Gastrocnemius medialis (tissue), 4 donors: ENCODE results near the gene PKN1. TPM values are rescaled to one million over a fixed set of nuclear protein-coding genes. Genes with fewer than 3 reads are reported as not detected.
"Not testable (repeated sequence)": the region's sequence is repeated elsewhere in the genome, so short reads cannot be mapped to it uniquely, and the experiment has no call there.

Source experiments
- ATAC-seq, 2 donors: fragments of 150-250 bp; one replicate each; pipeline ENCODE4 v1.9.1; 2016
- DNase-seq, 2 donors: peaks; one replicate each; pipeline ENCODE4 v3.0.0-alpha.2; 2019
- H3K27ac ChIP-seq, 4 donors: fragments of 200-600 bp; sonication (generic); 1 replicate in 1 of 4; 2 replicates in 3 of 4; pipeline ENCODE4 v1.5.1; 2016 to 2018; ENCODE audit warnings: mild to moderate bottlenecking in 2 of 4, moderate library complexity in 1 of 4
- H3K27me3 ChIP-seq, 3 donors: fragments of 200-600 bp; sonication (generic) in 2 of 3; 1 replicate in 1 of 3; 2 replicates in 2 of 3; pipeline versions ENCODE4 v1.5.1 to v1.6.0; 2016 to 2019; ENCODE audit warnings: mild to moderate bottlenecking in 1 of 3, moderate library complexity in 1 of 3
- H3K36me3 ChIP-seq, 2 donors: fragments of 200-600 bp; sonication (generic) in 1 of 2; one replicate each; pipeline ENCODE4 v1.5.1; 2017 to 2018
- H3K4me1 ChIP-seq, 2 donors: fragments of 200-600 bp; sonication (generic) in 1 of 2; one replicate each; pipeline ENCODE4 v1.5.1; 2016 to 2017; ENCODE audit warnings: mild to moderate bottlenecking in 2 of 2
- H3K4me3 ChIP-seq, 4 donors: fragments of 200-600 bp; sonication (generic) in 3 of 4; 1 replicate in 1 of 4; 2 replicates in 3 of 4; pipeline ENCODE4 v1.5.1; 2016 to 2019; ENCODE audit warnings: mild to moderate bottlenecking in 2 of 4
- H3K9me3 ChIP-seq, 3 donors: fragments of 200-600 bp; sonication (generic) in 2 of 3; 1 replicate in 1 of 3; 2 replicates in 2 of 3; pipeline ENCODE4 v1.5.1; 2016 to 2019
- CTCF ChIP-seq, 5 experiments: fragments of 450-650 bp in 3 of 5; fragments of 200-600 bp in 2 of 5; sonication (generic) in 2 of 5; IDR thresholded peaks in 4 of 5; conservative IDR thresholded peaks in 1 of 5; 1 replicate in 4 of 5; 2 replicates in 1 of 5; pipeline ENCODE4 v1.5.1; 2016 to 2019; ENCODE audit warnings: antibody characterized with exemption in 5 of 5, mild to moderate bottlenecking in 3 of 5, moderate library complexity in 3 of 5
- POLR2A ChIP-seq, 2 donors: fragments of 450-650 bp; IDR thresholded peaks; one replicate each; pipeline ENCODE4 v1.6.1; 2017; ENCODE audit warnings: antibody characterized with exemption in 2 of 2, mild to moderate bottlenecking in 2 of 2, moderate library complexity in 2 of 2
- in situ Hi-C, 4 donors: fragments of 200-750 bp; cut with MboI; loops; one replicate each; pipeline versions ENCODE4 v1.15.0 to v1.8.0; 2017; ENCODE audit warnings: low sequenced_read_pairs in 4 of 4
- intact Hi-C: fragments of 100-400 bp; cut with DNase I; formaldehyde crosslinking; loops from one replicate; pipeline ENCODE4 v1.15.1; 2023; ENCODE audit warnings: low total_unique reads
- total RNA-seq, 4 donors: library from RNA; depleted of rRNA; stranded (reverse); fragments of >200 nt; gene quantifications; one replicate each; pipeline versions ENCODE4 v1.1.0 to v1.2.3, GENCODE V29; 2016

The PKN1 gene
- total RNA-seq, 4 donors from 2014 or later, result 52.1 to 130 (median 81.3) TPM

DNA sequence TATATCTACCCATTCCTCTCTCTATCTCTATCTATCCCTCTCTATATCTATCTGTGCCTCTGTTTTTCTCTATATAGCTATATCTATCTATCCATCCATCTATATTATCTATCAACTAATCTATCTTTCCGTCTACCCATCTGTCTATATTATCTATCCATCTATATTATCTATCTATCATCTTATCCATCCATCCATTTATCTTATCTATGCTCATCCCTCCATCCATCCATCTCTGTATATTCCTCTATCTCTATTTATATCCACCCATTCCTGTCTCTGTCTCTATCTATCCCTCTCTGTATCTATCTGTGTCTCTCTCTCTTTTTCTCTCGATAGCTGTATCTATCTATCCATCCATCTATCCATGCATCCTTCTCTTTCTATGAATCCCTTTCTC is 27.8 kb downstream of the PKN1 start:
- H3K4me3 ChIP-seq, result no peak overlapping the region
- no peak overlapping the region for H3K27ac ChIP-seq
- DNase-seq, result no peak
- ATAC-seq, result no peak
- peaks cover 0 to 48% of the 10 kb centered on the region in 2 donors for H3K36me3 ChIP-seq
- intact Hi-C loops (no loop called here), in situ Hi-C loops (no loop called here)
- H3K9me3 ChIP-seq, result no peaks in the 10 kb centered on the region
- TF ChIP-seq POLR2A (IDR thresholded peaks at IDR 0.05) (no peak), CTCF (IDR thresholded peaks at IDR 0.05 in 4 of 5, conservative IDR thresholded peaks at IDR 0.05 in 1 of 5) (no peak)
- no peaks in the 10 kb centered on the region for H3K4me1 ChIP-seq
- no peaks in the 10 kb centered on the region for H3K27me3 ChIP-seq

DNA sequence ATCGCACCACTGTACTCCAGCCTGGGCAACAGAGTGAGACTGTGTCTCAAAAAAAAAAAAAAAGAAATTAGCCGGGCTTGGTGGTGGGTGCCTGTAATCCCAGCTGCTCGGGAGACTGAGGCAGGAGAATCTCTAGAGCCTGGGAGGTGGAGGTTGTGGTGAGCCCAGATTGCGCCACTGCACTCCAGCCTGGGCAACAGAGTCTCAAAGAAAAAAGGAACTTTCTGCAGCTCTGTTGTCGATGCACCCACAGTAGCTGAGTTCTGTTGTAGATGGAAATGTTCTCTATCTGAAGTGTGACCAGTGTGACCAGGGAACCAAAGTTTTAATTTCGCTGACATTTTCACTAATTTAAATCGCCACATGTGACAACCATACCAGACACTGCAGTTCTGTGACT is 29.3 kb downstream of the PKN1 start:
- in situ Hi-C loops, H3K27me3 ChIP-seq, DNase-seq, H3K4me1 ChIP-seq, intact Hi-C loops, H3K27ac ChIP-seq, H3K4me3 ChIP-seq, H3K9me3 ChIP-seq, ATAC-seq: not testable (repeated sequence)
- peaks cover 0 to 61% of the 10 kb centered on the region in 2 donors for H3K36me3 ChIP-seq

DNA sequence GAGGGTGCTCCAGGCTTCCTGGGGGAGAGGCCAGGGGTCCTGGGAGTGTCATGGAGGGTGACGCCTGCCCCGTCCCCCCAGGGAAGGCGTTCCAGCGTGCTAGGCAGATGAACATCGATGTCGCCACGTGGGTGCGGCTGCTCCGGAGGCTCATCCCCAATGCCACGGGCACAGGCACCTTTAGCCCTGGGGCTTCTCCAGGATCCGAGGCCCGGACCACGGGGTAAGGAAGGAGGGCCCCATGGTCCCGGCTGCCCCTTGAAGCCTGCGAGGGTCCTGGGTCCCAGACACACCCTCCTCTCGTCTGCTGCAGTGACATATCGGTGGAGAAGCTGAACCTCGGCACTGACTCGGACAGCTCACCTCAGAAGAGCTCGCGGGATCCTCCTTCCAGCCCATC is 30.6 kb downstream of the PKN1 start:
- DNase-seq (no peak), ATAC-seq (no peak)
- H3K9me3 ChIP-seq, result no peaks in the 10 kb centered on the region
- in situ Hi-C loops, result no loop called here
- H3K27ac ChIP-seq, result no peak overlapping the region
- TF ChIP-seq CTCF (IDR thresholded peaks at IDR 0.05 in 4 of 5, conservative IDR thresholded peaks at IDR 0.05 in 1 of 5) (no peak), POLR2A (IDR thresholded peaks at IDR 0.05) (no peak)
- peaks cover 0 to 63% of the 10 kb centered on the region in 2 donors for H3K36me3 ChIP-seq
- H3K4me1 ChIP-seq, result no peaks in the 10 kb centered on the region
- intact Hi-C loops, result no loop called here
- no peak overlapping the region for H3K4me3 ChIP-seq
- no peaks in the 10 kb centered on the region for H3K27me3 ChIP-seq

GRCh38 chr19:14467391-14467790 is 34.3 kb downstream of the PKN1 start:
- DNase-seq (no peak), ATAC-seq (no peak)
- Histone ChIP-seq H3K36me3 (peaks cover 0 to 70% of the 10 kb centered on the region in 2 donors), H3K4me3 (no peak overlapping the region), H3K27ac (no peak overlapping the region), H3K4me1 (peaks cover 3 to 5% of the 10 kb centered on the region in 2 donors), H3K9me3 (no peaks in the 10 kb centered on the region), H3K27me3 (peaks cover 2% of the 10 kb centered on the region in 3 donors)
- intact Hi-C loops, result no loop called here
- TF ChIP-seq CTCF (IDR thresholded peaks at IDR 0.05 in 4 of 5, conservative IDR thresholded peaks at IDR 0.05 in 1 of 5), result no peak
- TF ChIP-seq POLR2A (IDR thresholded peaks at IDR 0.05), result no peak
- in situ Hi-C loops, result no loop called here

- no peak for DNase-seq
- in situ Hi-C loops, result no loop called here
- peaks cover 5 to 8% of the 10 kb centered on the region in 2 donors for H3K4me1 ChIP-seq
Observed at GRCh38 chr19:14467816-14468215, 34.7 kb downstream of the PKN1 start.

More at GRCh38 chr19:14467816-14468215, 34.7 kb downstream of the PKN1 start:
- peaks cover 6 to 7% (median 6%) of the 10 kb centered on the region in 3 donors for H3K27me3 ChIP-seq
- no peak for ATAC-seq
- intact Hi-C loops, result no loop called here
- H3K27ac ChIP-seq, result no peak overlapping the region
- no peak overlapping the region for H3K4me3 ChIP-seq
- H3K36me3 ChIP-seq, result peaks cover 0 to 66% of the 10 kb centered on the region in 2 donors
- no peaks in the 10 kb centered on the region for H3K9me3 ChIP-seq
- no peak for TF ChIP-seq CTCF (IDR thresholded peaks at IDR 0.05 in 4 of 5, conservative IDR thresholded peaks at IDR 0.05 in 1 of 5)
- no peak for TF ChIP-seq POLR2A (IDR thresholded peaks at IDR 0.05)
